ENCODE data around the gene CSMD2. TPM values are rescaled to one million over a fixed set of nuclear protein-coding genes. Genes with fewer than 3 reads are reported as not detected.

CSMD2 gene
- total RNA-seq, 4 donors from 2014 or later: 0.16 to 1.00 (median 0.27) TPM; not detected in 1

DNA sequence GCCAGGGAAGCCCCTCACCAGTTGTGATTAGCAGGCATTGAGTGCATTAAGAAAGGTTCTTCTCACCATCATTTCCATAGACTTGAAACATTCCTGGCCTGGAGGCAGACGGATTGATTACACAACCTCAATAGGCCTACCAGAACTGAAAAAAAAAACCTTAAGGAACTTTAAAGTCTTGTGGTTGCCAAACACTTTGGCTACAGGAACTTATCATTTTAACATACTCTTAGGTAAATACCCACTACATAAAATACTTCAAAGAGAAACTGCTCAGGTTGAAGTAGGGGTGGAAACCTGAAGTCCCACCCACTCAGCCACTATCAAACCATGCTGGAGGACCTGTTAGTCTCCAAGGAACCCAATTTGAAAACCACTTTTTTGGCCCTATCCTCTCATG is 323.5 kb downstream of the CSMD2 start:
- no peak for DNase-seq
- Histone ChIP-seq H3K27me3 (no peaks in the 10 kb centered on the region), H3K4me3 (no peak overlapping the region), H3K27ac (no peak overlapping the region), H3K36me3 (no peaks in the 10 kb centered on the region), H3K4me1 (no peaks in the 10 kb centered on the region), H3K9me3 (no peaks in the 10 kb centered on the region)
- intact Hi-C loops (cut with DNase I; ENCODE audit: low total_unique reads): no loop called here
- 50 to 68% methylated on average over 1 of the region's 1 CpG for WGBS, 2 donors (ENCODE audit: low coverage in 1 of 2)
- no peak for TF ChIP-seq EP300 (IDR thresholded peaks at IDR 0.05; ENCODE audit: low read depth)
- no peak for TF ChIP-seq POLR2A (IDR thresholded peaks at IDR 0.05)
- TF ChIP-seq, protein P1, sequence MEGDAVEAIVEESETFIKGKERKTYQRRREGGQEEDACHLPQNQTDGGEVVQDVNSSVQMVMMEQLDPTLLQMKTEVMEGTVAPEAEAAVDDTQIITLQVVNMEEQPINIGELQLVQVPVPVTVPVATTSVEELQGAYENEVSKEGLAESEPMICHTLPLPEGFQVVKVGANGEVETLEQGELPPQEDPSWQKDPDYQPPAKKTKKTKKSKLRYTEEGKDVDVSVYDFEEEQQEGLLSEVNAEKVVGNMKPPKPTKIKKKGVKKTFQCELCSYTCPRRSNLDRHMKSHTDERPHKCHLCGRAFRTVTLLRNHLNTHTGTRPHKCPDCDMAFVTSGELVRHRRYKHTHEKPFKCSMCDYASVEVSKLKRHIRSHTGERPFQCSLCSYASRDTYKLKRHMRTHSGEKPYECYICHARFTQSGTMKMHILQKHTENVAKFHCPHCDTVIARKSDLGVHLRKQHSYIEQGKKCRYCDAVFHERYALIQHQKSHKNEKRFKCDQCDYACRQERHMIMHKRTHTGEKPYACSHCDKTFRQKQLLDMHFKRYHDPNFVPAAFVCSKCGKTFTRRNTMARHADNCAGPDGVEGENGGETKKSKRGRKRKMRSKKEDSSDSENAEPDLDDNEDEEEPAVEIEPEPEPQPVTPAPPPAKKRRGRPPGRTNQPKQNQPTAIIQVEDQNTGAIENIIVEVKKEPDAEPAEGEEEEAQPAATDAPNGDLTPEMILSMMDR (IDR thresholded peaks at IDR 0.05): no peak
- TF ChIP-seq POLR2AphosphoS5 (IDR thresholded peaks at IDR 0.05): no peak
- in situ Hi-C loops (cut with MboI; ENCODE audit: low pct_ligation_motif_present in 1 of 4, low pct_unique_long_range_greater_than_20kb in 1 of 4, low sequenced_read_pairs in 3 of 4): no loop called here

DNA sequence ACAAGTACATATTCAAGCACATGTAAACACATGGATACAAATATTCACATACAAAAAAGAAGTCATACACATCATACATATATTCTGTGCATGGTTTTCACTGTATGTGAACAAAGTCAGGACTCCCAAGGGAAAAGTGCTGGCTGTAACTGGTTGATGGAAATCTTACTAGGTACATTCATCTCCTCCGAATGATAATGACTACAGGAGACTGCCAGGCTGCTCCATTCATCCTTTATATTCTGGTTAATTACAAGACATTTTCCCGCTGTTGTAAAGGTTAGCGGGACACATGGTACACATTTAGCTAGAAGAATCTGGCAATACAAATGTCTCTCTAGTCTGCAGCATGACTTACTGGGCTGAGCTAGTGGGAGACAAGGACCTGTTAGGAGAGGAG is 327.4 kb downstream of the CSMD2 start:
- H3K36me3 ChIP-seq: no peaks in the 10 kb centered on the region
- WGBS, 2 donors (ENCODE audit: low coverage in 1 of 2): 87 to 88% methylated on average over 3 of the region's 3 CpGs
- no peaks in the 10 kb centered on the region for H3K9me3 ChIP-seq
- H3K4me3 ChIP-seq: no peak overlapping the region
- in situ Hi-C loops (cut with MboI; ENCODE audit: low pct_ligation_motif_present in 1 of 4, low pct_unique_long_range_greater_than_20kb in 1 of 4, low sequenced_read_pairs in 3 of 4): no loop called here
- no peak overlapping the region for H3K27ac ChIP-seq
- H3K4me1 ChIP-seq: no peaks in the 10 kb centered on the region
- DNase-seq: no peak
- intact Hi-C loops (cut with DNase I; ENCODE audit: low total_unique reads): no loop called here
- TF ChIP-seq POLR2AphosphoS5 (IDR thresholded peaks at IDR 0.05): no peak
- TF ChIP-seq POLR2A (IDR thresholded peaks at IDR 0.05): no peak
- no peak for TF ChIP-seq EP300 (IDR thresholded peaks at IDR 0.05; ENCODE audit: low read depth)
- TF ChIP-seq, protein P1 (IDR thresholded peaks at IDR 0.05): no peak
- no peaks in the 10 kb centered on the region for H3K27me3 ChIP-seq

DNA sequence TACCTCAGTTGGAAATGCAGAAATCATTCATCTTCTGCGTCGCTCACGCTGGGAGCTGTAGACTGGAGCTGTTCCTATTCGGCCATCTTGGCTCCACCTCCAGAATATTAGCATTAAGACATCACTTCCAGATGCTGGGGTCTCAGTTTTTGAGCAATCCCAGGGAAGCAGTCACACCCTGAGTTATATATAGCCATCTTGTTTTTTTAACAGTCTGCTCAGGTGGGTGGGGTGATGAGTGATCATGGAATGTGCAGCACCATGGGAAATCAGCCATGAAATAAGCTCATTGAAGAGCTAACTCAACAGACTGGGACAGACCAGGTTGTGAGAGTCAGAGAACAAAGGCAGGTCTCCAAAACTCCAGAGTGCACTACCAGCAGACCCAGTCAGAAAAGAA is 328.1 kb downstream of the CSMD2 start:
- no peak for DNase-seq
- H3K4me3 ChIP-seq: no peak overlapping the region
- intact Hi-C loops (cut with DNase I; ENCODE audit: low total_unique reads): no loop called here

DNA sequence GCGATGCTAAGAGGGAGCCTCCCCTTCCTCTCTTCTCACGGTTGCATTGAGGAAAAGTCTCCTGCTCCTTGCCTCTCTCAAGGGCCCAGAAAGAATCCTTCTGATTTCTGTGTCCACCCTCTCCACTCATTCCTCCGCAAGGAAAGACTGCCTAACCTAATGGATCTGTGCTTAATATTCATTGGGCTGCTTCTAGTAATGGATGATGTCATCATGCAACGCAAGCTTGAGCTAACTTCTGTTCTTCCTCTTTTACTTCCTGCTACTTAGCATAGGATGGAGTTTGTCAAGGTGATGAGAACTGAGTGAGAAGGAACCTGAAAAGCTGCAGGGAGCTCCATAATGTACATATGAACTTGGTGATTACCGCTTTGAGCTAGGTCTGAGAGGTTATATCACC is 336.4 kb downstream of the CSMD2 start:
- in situ Hi-C loops (cut with MboI; ENCODE audit: low pct_ligation_motif_present in 1 of 4, low pct_unique_long_range_greater_than_20kb in 1 of 4, low sequenced_read_pairs in 3 of 4): no loop called here

More for the DNA sequence above, 328.1 kb downstream of the CSMD2 start:
- H3K27ac ChIP-seq: no peak overlapping the region
- H3K4me1 ChIP-seq: no peaks in the 10 kb centered on the region
- 83 to 95% methylated on average over 4 of the region's 4 CpGs for WGBS, 2 donors (ENCODE audit: low coverage in 1 of 2)
- no peaks in the 10 kb centered on the region for H3K27me3 ChIP-seq
- TF ChIP-seq EP300 (IDR thresholded peaks at IDR 0.05; ENCODE audit: low read depth): no peak
- TF ChIP-seq POLR2A (IDR thresholded peaks at IDR 0.05): no peak
- TF ChIP-seq, protein P1 (IDR thresholded peaks at IDR 0.05): no peak
- no peak for TF ChIP-seq POLR2AphosphoS5 (IDR thresholded peaks at IDR 0.05)
- H3K9me3 ChIP-seq: no peaks in the 10 kb centered on the region
- no peaks in the 10 kb centered on the region for H3K36me3 ChIP-seq
- in situ Hi-C loops (cut with MboI; ENCODE audit: low pct_ligation_motif_present in 1 of 4, low pct_unique_long_range_greater_than_20kb in 1 of 4, low sequenced_read_pairs in 3 of 4): no loop called here

More for the DNA sequence above, 336.4 kb downstream of the CSMD2 start:
- Histone ChIP-seq H3K36me3 (no peaks in the 10 kb centered on the region), H3K4me3 (no peak overlapping the region), H3K4me1 (no peaks in the 10 kb centered on the region), H3K27me3 (no peaks in the 10 kb centered on the region), H3K27ac (no peak overlapping the region), H3K9me3 (no peaks in the 10 kb centered on the region)
- TF ChIP-seq, protein P1 (IDR thresholded peaks at IDR 0.05): no peak
- no peak for TF ChIP-seq EP300 (IDR thresholded peaks at IDR 0.05; ENCODE audit: low read depth)
- no peak for TF ChIP-seq POLR2A (IDR thresholded peaks at IDR 0.05)
- TF ChIP-seq POLR2AphosphoS5 (IDR thresholded peaks at IDR 0.05): no peak
- 74 to 85% methylated on average over 2 to 5 of the region's 5 CpGs for WGBS, 2 donors (ENCODE audit: low coverage in 1 of 2)
- no peak for DNase-seq
- intact Hi-C loops (cut with DNase I; ENCODE audit: low total_unique reads): no loop called here

Measured in transverse colon (tissue), 4 donors.